GM18520 (cell line): ENCODE results near the gene UGT8.

Source experiments
- ATAC-seq: cut with Tn5 transposase; IDR thresholded peaks from one replicate; pipeline ENCODE4 v1.9.1; 2021; ENCODE audit not compliant: unreplicated experiment

The UGT8 gene

DNA sequence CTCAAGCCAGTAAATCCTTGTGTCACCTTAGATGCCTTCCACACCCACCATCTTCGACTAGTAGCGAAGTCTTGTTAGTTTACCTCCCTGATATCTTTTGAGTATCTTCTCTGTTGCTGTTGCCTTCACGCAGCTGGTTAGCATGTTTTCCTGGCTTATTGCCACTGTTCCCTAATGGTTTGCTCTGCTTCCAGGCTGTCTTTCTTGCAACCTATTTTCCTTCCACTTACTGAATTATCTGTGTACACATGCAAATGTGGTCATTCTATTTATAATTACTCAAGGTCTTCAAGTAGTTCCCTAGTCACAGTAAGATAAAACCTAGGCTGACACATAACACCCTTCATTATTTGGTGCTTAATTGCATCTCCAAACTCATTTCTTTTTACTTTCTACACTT lies 89.5 kb downstream of the UGT8 start:
- no peak for ATAC-seq

DNA sequence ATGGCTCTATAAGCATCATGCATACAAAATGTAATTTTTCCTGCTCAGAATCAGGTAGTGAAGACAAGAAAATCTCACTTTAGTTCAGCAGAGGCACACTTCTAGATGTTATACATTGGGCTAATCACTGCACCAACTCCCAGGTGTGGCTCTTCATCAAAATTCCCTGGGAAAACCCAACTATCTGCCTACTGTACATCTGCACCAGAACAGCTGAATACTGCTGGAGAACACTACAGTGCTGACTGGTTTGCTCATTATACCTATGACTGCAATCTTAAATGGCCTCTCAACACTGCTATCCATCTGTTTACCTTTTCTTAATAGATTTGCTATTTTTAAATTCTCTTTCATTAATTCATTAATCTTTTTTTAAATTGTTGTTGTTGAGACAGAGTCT lies 92.0 kb downstream of the UGT8 start:
- no peak for ATAC-seq

DNA sequence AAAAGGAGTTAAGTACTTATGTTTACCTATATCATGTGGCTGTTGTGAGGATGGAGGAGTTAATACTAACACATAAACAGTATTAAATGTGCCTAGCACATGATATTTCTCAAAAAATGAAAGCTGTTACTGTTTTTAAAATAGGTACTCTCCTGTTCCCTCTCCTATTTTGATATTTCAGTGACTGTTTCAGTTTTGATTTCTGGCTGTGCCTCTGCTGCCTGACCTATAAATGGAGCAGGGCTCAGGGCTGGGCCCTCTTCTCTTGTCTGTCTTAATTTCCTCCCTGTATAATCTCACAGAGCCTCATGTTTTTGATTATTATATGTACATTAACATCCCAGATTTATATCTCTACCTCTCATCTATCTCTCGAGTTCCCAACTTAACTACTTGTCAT lies 93.3 kb downstream of the UGT8 start:
- ATAC-seq: peak; percentile 75

DNA sequence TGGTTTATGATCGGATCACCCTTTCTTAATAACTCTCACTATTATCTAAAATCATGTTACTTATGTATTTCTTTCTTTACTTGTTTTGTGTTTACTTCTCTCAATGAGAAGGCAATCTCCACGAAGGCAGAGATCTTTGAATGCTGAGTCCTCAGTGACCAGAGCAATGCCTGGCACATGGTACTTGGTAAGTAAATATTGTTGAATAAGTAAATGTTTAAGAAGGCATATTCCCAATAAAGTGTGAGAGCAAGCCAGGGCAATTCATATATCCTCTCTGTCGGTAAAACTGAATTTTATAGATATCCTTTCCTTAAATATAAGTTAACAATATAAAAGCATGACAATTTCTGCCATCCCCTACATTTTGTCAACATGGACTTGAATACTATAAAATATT lies 94.4 kb downstream of the UGT8 start:
- no peak for ATAC-seq

DNA sequence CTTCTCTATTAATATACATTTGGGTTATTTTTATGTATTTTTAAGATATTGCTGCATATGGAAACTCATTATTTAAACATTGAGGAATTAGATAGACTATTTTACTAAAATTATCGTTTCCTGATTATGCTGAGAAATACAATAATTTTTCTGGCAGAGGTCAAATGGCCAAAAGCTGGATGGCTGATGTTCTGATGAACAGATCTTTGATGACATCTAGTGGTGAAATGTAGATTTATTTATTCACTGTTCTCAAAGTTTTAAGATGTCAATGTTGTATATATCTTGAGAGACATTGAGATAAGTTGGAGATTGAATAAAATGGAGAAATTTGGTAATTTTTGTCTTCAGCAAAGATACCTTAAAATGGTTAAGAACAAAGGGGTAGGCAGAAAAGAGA lies 96.2 kb downstream of the UGT8 start:
- no peak for ATAC-seq

DNA sequence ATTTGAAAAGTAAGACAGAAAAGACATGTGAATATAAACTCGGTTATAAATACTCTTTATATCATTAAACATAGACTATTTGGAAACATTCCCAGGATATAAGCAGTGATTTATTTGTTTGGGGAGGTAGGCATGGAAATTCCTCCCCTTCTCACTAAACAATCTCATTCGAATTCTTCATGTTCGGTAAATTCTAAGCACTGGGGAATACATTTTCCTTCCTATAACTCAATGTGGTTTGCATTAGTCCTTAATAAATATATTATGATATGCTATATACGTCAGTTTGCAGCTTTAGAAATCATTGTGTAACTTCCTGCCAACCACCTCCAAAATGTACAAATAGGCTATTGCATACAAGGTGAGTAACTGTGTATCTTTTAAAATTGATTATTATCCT lies 99.6 kb downstream of the UGT8 start:
- no peak for ATAC-seq

DNA sequence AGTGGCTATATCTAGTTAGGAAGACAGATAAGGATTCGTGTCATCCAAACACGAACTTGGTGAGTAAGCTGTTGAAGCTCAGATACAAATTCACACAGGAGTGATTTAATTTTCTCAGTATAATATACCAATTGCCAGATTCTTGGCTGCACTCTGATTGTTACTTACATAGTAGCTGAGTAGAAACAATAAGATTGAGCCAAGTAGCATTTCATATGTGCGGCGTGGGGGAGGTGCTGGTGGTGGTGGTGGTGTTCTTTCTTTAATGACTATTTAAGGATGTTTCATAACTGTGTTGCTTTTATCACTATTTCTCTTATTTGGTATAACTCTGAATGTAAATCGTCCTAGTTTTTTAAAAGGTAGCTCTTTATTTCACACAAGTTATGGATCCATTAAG lies 102.9 kb downstream of the UGT8 start:
- ATAC-seq: no peak

DNA sequence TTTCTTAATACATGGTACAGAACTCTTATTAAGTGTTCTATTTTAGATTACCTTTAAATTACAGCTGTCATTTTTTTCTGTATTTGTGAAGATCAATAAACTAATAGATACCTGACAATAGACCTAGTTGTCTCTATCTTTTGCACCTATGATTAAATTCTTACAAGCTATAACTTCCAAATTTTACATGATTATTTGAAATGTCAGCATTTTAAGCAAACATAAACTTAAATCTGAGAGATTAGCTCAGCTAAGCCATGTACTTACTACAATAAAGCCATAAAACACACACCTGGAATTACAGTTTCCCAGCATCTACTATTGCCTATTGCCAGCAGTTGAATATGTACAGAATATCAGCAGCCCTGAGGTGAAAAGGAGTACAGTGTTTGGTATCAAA lies 118.8 kb downstream of the UGT8 start:
- no peak for ATAC-seq

DNA sequence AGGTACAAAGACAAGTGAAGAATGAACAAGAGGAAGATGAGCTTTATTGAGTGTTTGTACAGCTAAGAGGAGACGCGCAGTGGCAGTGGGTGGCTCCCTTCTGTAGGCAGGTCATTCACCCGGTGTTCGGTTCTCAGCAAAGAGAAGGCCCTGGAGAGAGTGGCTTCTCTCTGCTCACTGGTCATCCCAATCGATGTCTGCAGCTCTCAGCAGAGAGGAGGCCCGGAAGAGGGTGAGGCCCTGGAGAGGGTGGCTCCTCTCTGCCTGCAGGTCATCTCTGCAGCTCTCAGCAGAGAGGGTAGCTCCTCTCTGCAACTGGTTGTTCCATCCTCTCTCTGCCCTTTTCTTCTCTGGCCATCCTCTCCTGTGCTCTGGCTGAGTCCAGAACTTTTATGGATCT lies 126.5 kb downstream of the UGT8 start:
- ATAC-seq: no peak

DNA sequence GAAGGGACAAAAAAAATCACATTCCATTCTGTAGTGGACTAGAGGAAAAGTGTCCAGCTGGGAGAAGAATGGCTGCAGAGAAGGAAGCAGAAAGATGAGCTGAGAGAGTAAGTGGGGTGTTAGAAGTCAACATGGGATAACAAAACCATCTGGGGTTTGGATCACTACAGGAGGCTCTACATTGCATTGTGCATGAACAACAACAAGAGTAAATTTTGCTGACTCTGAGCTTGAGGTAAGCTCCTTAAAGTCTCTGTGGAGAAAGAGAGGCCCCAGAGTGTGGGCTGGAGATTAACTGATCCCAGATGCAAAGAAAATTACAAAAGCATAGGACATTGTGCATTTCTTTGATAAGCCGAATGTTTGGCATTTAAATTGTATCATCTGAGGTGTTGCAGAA lies 128.9 kb downstream of the UGT8 start:
- ATAC-seq: no peak
